Mammary epithelial cell (primary cell): ENCODE measurements around the gene LGALS1.

ENCODE experiments used
- EZH2 ChIP-seq: IDR thresholded peaks from 2 replicates; pipeline ENCODE4 v1.6.1; 2012; ENCODE audit warnings: low read length, inconsistent platforms, borderline replicate concordance
- TF ChIP-seq, protein P1 (sequence below), 2 donors: IDR thresholded peaks in 1 of 2; conservative IDR thresholded peaks in 1 of 2; 2 replicates each; pipeline ENCODE4 v1.5.1; 2011 to 2012; ENCODE audit warnings: inconsistent platforms in 2 of 2, low read length in 2 of 2, mild to moderate bottlenecking in 2 of 2, control low read depth in 1 of 2, low read depth in 1 of 2; ENCODE audit not compliant: insufficient read depth in 1 of 2; ENCODE audit errors: extremely low read depth in 1 of 2

DNA sequence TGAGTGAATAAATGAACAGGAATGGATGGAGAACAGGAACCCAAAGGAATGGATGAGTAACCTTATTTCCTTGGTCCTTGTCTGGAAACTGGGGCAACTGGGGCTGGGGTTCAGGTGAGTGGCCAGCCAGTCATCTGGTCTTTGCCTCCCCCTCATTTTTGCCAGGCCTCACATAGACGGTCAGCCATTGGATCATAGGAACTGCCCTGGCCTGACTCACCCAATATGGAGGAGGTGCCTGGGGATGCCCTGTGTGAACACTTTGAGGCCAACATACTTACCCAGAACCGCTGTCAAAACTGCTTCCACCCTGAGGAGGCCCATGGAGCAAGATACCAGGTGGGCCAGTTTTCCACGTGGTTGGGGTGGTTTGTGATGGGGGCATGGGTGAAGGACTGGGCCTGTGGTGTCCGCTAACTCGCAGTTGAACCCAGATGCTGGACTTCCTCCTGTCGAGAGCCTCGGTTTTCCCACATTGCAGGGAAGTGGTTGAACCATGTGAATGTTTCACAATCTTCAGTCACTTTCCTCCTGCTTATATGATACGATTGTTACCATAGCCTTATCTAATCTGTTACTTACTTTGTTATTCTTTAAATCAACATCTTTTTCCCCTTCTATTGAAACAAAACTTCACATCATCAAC lies 25.8 kb downstream of the LGALS1 start:
- no peak for TF ChIP-seq EZH2
- TF ChIP-seq, protein P1, sequence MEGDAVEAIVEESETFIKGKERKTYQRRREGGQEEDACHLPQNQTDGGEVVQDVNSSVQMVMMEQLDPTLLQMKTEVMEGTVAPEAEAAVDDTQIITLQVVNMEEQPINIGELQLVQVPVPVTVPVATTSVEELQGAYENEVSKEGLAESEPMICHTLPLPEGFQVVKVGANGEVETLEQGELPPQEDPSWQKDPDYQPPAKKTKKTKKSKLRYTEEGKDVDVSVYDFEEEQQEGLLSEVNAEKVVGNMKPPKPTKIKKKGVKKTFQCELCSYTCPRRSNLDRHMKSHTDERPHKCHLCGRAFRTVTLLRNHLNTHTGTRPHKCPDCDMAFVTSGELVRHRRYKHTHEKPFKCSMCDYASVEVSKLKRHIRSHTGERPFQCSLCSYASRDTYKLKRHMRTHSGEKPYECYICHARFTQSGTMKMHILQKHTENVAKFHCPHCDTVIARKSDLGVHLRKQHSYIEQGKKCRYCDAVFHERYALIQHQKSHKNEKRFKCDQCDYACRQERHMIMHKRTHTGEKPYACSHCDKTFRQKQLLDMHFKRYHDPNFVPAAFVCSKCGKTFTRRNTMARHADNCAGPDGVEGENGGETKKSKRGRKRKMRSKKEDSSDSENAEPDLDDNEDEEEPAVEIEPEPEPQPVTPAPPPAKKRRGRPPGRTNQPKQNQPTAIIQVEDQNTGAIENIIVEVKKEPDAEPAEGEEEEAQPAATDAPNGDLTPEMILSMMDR (conservative IDR thresholded peaks at IDR 0.05 in 1 of 2, IDR thresholded peaks at IDR 0.05 in 1 of 2; ENCODE audit: extremely low read depth in 1 of 2, insufficient read depth in 1 of 2, low read depth in 1 of 2, low read length in 2 of 2): no peak
